Neural progenitor cell (in vitro differentiated cells): Measurements from ENCODE around the gene NUDT1. TPM values are rescaled to one million over a fixed set of nuclear protein-coding genes. Genes with fewer than 3 reads are reported as not detected.

Experiments used
- DNase-seq: peaks from one replicate; pipeline ENCODE4 v3.0.0-alpha.2; 2016; ENCODE audit warnings: low spot score
- H2AFZ ChIP-seq: fragments of 200-600 bp; sonication (generic); replicated peaks from 2 replicates; pipeline ENCODE4 v1.6.1; 2016; ENCODE audit warnings: antibody characterized with exemption
- H3F3A ChIP-seq: fragments of 200-600 bp; sonication (generic); 2 replicates; pipeline ENCODE4 v1.6.1; 2016; ENCODE audit warnings: antibody characterized with exemption, low read depth
- H3K27ac ChIP-seq: fragments of 200-600 bp; sonication (generic); 2 replicates; pipeline ENCODE4 v1.5.1; 2016; ENCODE audit warnings: mild to moderate bottlenecking
- H3K27me3 ChIP-seq: fragments of 200-600 bp; sonication (generic); 2 replicates; pipeline ENCODE4 v1.6.1; 2016; ENCODE audit warnings: mild to moderate bottlenecking, moderate library complexity
- H3K36me3 ChIP-seq: fragments of 200-600 bp; sonication (generic); 2 replicates; pipeline ENCODE4 v1.5.1; 2016
- H3K4me1 ChIP-seq: fragments of 200-600 bp; sonication (generic); 2 replicates; pipeline ENCODE4 v1.6.1; 2016; ENCODE audit warnings: mixed run types
- H3K4me2 ChIP-seq: fragments of 200-600 bp; sonication (generic); 2 replicates; pipeline ENCODE4 v1.6.1; 2016
- H3K4me3 ChIP-seq: fragments of 200-600 bp; sonication (generic); 2 replicates; pipeline ENCODE4 v1.5.1; 2016
- H3K79me2 ChIP-seq: fragments of 200-600 bp; sonication (generic); 2 replicates; pipeline ENCODE4 v1.6.1; 2016; ENCODE audit warnings: low read depth
- H3K9ac ChIP-seq: fragments of 200-600 bp; sonication (generic); 2 replicates; pipeline ENCODE4 v1.6.1; 2016
- H3K9me3 ChIP-seq: fragments of 200-600 bp; sonication (generic); 2 replicates; pipeline ENCODE4 v1.5.1; 2016; ENCODE audit warnings: low read depth
- H4K20me1 ChIP-seq: fragments of 200-600 bp; sonication (generic); 2 replicates; pipeline ENCODE4 v1.6.1; 2016; ENCODE audit warnings: low read depth
- H3K27ac Mint-ChIP-seq: 3 replicates; pipeline ENCODE4 v1.8.0; 2021; ENCODE audit warnings: mixed read lengths
- H3K27me3 Mint-ChIP-seq: 2 replicates; pipeline ENCODE4 v1.8.0; 2022; ENCODE audit warnings: low read depth, mild to moderate bottlenecking, inconsistent platforms, moderate library complexity, mixed read lengths; ENCODE audit not compliant: insufficient read depth
- H3K36me3 Mint-ChIP-seq: 3 replicates; pipeline ENCODE4 v1.8.0; 2021; ENCODE audit warnings: mixed read lengths
- H3K4me1 Mint-ChIP-seq: 3 replicates; pipeline ENCODE4 v1.8.0; 2021; ENCODE audit warnings: mixed read lengths
- H3K4me3 Mint-ChIP-seq: 3 replicates; pipeline ENCODE4 v1.8.0; 2021; ENCODE audit warnings: mild to moderate bottlenecking, moderate library complexity, mixed read lengths
- H3K9me3 Mint-ChIP-seq: 3 replicates; pipeline ENCODE4 v1.8.0; 2020; ENCODE audit warnings: mixed read lengths
- CTCF ChIP-seq: fragments of 200-600 bp; sonication (generic); IDR thresholded peaks from 2 replicates; pipeline ENCODE4 v1.5.1; 2017; ENCODE audit warnings: antibody characterized with exemption, mild to moderate bottlenecking
- EZH2 ChIP-seq: fragments of 200-600 bp; sonication (generic); IDR thresholded peaks from 2 replicates; pipeline ENCODE4 v1.6.1; 2017; ENCODE audit warnings: antibody characterized with exemption, mild to moderate bottlenecking, moderate library complexity
- EZH2phosphoT487 ChIP-seq: fragments of 200-600 bp; sonication (generic); IDR thresholded peaks from 2 replicates; pipeline ENCODE4 v1.6.1; 2017; ENCODE audit warnings: antibody characterized with exemption
- total RNA-seq: library from RNA; depleted of rRNA; stranded (reverse); fragments of >200 nt; gene quantifications from 2 replicates; pipeline ENCODE4 v1.2.3, GENCODE V29; 2015; ENCODE audit warnings: low replicate concordance

Gene NUDT1
- total RNA-seq, result 29.6 and 63.9 TPM in 2 replicates

- Histone ChIP-seq H2AFZ (peak within 1 kb of the TSS; percentile 54), H3K9me3 (no peaks in the 10 kb centered on the region), H4K20me1 (peaks cover 11% of the 10 kb centered on the region), H3K36me3 (no peaks in the 10 kb centered on the region), H3K79me2 (peaks cover 48% of the 10 kb centered on the region), H3K4me3 (peak within 1 kb of the TSS; percentile 70), H3K27ac (no peak within 1 kb of the TSS), H3K4me2 (peak within 1 kb of the TSS; percentile 97), H3K27me3 (no peaks in the 10 kb centered on the region), H3K9ac (peak within 1 kb of the TSS; percentile 71), H3K4me1 (peaks cover 12% of the 10 kb centered on the region), H3F3A (peaks cover 1% of the 10 kb centered on the region)
- no peak for TF ChIP-seq EZH2
- no peak for TF ChIP-seq EZH2phosphoT487
- TF ChIP-seq CTCF, result no peak
- Mint-ChIP-seq H3K36me3 (peaks cover 7% of the 10 kb centered on the region), H3K27ac (peak within 1 kb of the TSS; percentile 74), H3K27me3 (peaks cover 3% of the 10 kb centered on the region), H3K9me3 (no peaks in the 10 kb centered on the region), H3K4me3 (peak within 1 kb of the TSS; percentile 94), H3K4me1 (peaks cover 20% of the 10 kb centered on the region)
- DNase-seq, result peak; percentile 95
Observed at GRCh38 chr7:2241580-2242540, at the start of gene NUDT1, which contains the start of gene MRM2. TSS of gene NUDT1 (plus strand) at chr7:2242226. CDS start at chr7:2244575, 2,349 bp downstream. TSS of gene MRM2 (minus strand) at chr7:2242205. CDS start at chr7:2242169, 36 bp downstream.

- no peak overlapping the region for H3K9ac ChIP-seq
- H4K20me1 ChIP-seq, result no peaks in the 10 kb centered on the region
- Mint-ChIP-seq H3K27ac (no peak overlapping the region), H3K36me3 (peaks cover 54% of the 10 kb centered on the region), H3K27me3 (no peaks in the 10 kb centered on the region), H3K9me3 (peaks cover 22% of the 10 kb centered on the region), H3K4me1 (peaks cover 3% of the 10 kb centered on the region), H3K4me3 (no peak overlapping the region)
- no peak for TF ChIP-seq CTCF
- no peak for TF ChIP-seq EZH2phosphoT487
- TF ChIP-seq EZH2, result no peak
- peak; percentile 22 for DNase-seq
- H3K27ac ChIP-seq, result no peak overlapping the region
- H3F3A ChIP-seq, result no peaks in the 10 kb centered on the region
- H2AFZ ChIP-seq, result no peak overlapping the region
- no peaks in the 10 kb centered on the region for H3K27me3 ChIP-seq
- H3K4me1 ChIP-seq, result peaks cover 10% of the 10 kb centered on the region
- H3K9me3 ChIP-seq, result no peaks in the 10 kb centered on the region
- H3K4me3 ChIP-seq, result no peak overlapping the region
- H3K36me3 ChIP-seq, result no peaks in the 10 kb centered on the region
- no peak overlapping the region for H3K4me2 ChIP-seq
- H3K79me2 ChIP-seq, result peaks cover 24% of the 10 kb centered on the region
Observed at GRCh38 chr7:2192831-2193534, 49.0 kb upstream of the NUDT1 start.

GRCh38 chr7:2193575-2194305, 48.3 kb upstream of the NUDT1 start:
- H3K9ac ChIP-seq, result no peak overlapping the region
- H3K36me3 ChIP-seq, result no peaks in the 10 kb centered on the region
- H3K27me3 ChIP-seq, result no peaks in the 10 kb centered on the region
- no peak for DNase-seq
- no peak overlapping the region for H2AFZ ChIP-seq
- no peak overlapping the region for H3K27ac ChIP-seq
- peaks cover 16% of the 10 kb centered on the region for H3K9me3 Mint-ChIP-seq
- H3K27ac Mint-ChIP-seq, result no peak overlapping the region
- no peaks in the 10 kb centered on the region for H3K27me3 Mint-ChIP-seq
- H3K4me2 ChIP-seq, result no peak overlapping the region
- no peak overlapping the region for H3K4me3 Mint-ChIP-seq
- H4K20me1 ChIP-seq, result no peaks in the 10 kb centered on the region
- peaks cover 10% of the 10 kb centered on the region for H3K4me1 ChIP-seq
- peaks cover 20% of the 10 kb centered on the region for H3K79me2 ChIP-seq
- H3K9me3 ChIP-seq, result no peaks in the 10 kb centered on the region
- TF ChIP-seq EZH2phosphoT487 (no peak), EZH2 (no peak), CTCF (no peak)
- H3K36me3 Mint-ChIP-seq, result peaks cover 47% of the 10 kb centered on the region
- H3F3A ChIP-seq, result no peaks in the 10 kb centered on the region
- H3K4me3 ChIP-seq, result no peak overlapping the region
- peaks cover 3% of the 10 kb centered on the region for H3K4me1 Mint-ChIP-seq
